Stomach smooth muscle (tissue), 2 donors: ENCODE data around the gene LMCD1.
"Not testable (repeated sequence)": the region's sequence is repeated elsewhere in the genome, so short reads cannot be mapped to it uniquely, and the experiment has no call there.

ENCODE experiments used
- H3K27ac ChIP-seq: one replicate; pipeline ENCODE4 v1.7.0; 2013; ENCODE audit warnings: mild to moderate bottlenecking, low read length, inconsistent platforms
- H3K27me3 ChIP-seq, 2 donors: one replicate each; pipeline ENCODE4 v1.7.0; 2013; ENCODE audit warnings: low read length in 2 of 2; ENCODE audit not compliant: insufficient read depth in 2 of 2, control insufficient read depth in 1 of 2
- H3K36me3 ChIP-seq, 2 donors: one replicate each; pipeline ENCODE4 v1.7.0; 2013; ENCODE audit warnings: low read length in 2 of 2; ENCODE audit not compliant: control insufficient read depth in 2 of 2, insufficient read depth in 2 of 2
- H3K4me1 ChIP-seq: one replicate; pipeline ENCODE4 v1.7.0; 2013; ENCODE audit warnings: low read length; ENCODE audit not compliant: control insufficient read depth, insufficient read depth
- H3K4me3 ChIP-seq, 2 donors: one replicate each; pipeline ENCODE4 v1.7.0; 2013; ENCODE audit warnings: low read length in 2 of 2
- H3K9ac ChIP-seq, 2 donors: one replicate each; pipeline ENCODE4 v1.7.0; 2013; ENCODE audit warnings: low read length in 2 of 2, mild to moderate bottlenecking in 1 of 2
- H3K9me3 ChIP-seq, 2 donors: one replicate each; pipeline ENCODE4 v1.7.0; 2013; ENCODE audit warnings: low read length in 2 of 2; ENCODE audit not compliant: control insufficient read depth in 2 of 2
- donor health status: healthy.
- donor health status: Pancreatic carcinoma.

The LMCD1 gene

DNA sequence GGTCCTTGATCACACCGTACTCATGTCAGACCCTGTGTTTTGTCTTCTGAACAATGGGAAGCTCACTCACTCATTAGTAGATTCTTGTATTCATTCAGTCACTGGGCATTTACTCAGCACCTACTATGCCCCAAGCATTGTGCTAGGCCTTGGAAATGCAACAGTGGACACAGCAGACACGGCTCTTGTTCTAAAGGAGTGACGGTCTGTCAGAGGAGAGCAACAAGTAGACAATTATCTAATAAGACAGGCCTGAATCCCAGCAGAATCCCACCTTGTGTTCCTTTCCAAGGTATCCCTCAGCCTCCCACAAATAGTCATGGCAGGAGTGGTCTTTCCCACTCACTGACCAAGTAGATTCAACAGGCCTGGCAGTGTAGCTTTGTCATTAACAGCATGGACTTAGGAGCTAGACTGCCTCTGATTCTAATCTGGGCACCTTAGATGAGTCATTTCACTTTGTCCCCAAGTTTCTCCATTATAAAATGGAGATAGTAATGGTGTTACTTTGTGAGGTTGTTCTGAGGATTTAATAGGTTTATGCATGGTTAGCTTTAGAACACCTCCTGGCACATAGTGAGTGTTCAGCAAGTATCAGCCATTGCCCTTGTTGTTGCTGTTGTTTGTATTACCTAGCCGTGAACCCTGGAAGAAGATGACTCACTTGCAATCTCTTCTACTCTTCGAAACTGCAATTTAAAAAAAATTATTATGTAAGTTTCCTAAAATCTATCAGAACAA is 73.9 kb downstream of the LMCD1 start:
- Histone ChIP-seq H3K27me3 (no peaks in the 10 kb centered on the region), H3K27ac (no peak overlapping the region), H3K9me3 (peaks cover 0 to 3% of the 10 kb centered on the region in 2 donors), H3K4me1 (peaks cover 5% of the 10 kb centered on the region), H3K36me3 (no peaks in the 10 kb centered on the region), H3K4me3 (no peak overlapping the region), H3K9ac (no peak overlapping the region)

DNA sequence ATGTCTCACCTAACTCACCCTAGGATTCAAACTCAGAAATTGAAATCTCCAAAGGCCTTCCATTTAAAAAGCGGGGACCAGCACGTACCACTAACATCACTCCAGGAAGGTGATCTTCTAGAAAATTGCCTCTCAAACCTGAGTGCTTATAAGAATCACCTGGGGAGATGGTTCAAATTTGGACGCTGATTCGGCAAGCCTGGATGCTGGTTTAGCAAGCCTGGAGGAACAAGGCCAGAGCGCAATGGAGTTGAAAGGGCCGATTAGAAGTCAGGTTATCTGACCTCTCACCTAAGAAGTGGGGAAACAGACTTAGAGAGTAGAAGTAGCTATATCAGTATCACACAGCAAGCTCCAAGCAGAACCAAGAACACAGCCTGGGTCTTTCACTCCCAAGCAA is 74.8 kb downstream of the LMCD1 start:
- H3K27ac ChIP-seq, result no peak overlapping the region
- H3K4me3 ChIP-seq, result no peak overlapping the region
- H3K9me3 ChIP-seq, result peaks cover 0 to 3% of the 10 kb centered on the region in 2 donors
- peaks cover 5% of the 10 kb centered on the region for H3K4me1 ChIP-seq
- H3K27me3 ChIP-seq, result no peaks in the 10 kb centered on the region
- H3K36me3 ChIP-seq, result no peaks in the 10 kb centered on the region
- no peak overlapping the region for H3K9ac ChIP-seq

DNA sequence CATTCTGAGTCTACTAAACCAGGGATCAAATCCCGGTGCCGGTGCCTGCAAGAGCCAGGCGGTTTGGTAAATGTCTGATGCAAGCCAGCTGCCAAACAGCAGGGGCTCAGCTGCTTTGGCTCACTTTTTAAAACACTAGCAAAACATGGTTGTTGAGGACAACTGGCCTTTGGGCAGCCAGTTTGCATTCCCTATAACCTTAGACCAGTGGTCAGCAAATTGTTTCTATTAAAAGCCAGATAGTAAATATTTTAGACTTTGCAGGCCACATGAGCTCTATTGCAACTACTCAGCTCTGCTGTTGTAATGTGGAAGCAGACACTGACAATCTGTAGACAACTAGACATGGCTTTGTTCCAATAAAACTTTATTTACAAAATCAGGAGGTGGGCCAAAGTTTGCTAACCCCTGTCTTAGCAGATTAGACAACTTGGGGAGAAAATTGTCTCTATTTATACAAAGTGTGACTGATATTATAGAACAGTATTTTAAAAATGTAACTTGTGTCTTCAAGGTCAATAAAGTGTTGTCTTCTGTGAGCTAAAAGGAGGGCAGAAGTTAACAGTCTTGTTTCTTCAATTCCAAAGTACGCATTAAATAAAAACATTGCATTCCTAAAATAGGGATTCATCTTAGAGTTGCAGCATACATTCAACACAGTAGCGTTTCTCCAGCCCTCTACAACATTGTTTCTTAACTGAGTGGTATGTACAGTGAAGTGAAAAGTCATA is 75.4 kb downstream of the LMCD1 start:
- Histone ChIP-seq H3K27me3 (no peaks in the 10 kb centered on the region), H3K9me3 (peaks cover 0 to 3% of the 10 kb centered on the region in 2 donors), H3K9ac (no peak overlapping the region), H3K27ac (no peak overlapping the region), H3K4me3 (no peak overlapping the region), H3K4me1 (peaks cover 5% of the 10 kb centered on the region), H3K36me3 (no peaks in the 10 kb centered on the region)

- Histone ChIP-seq H3K36me3 (no peaks in the 10 kb centered on the region), H3K4me3 (no peak overlapping the region), H3K27ac (no peak overlapping the region), H3K4me1 (peaks cover 5% of the 10 kb centered on the region), H3K9me3 (peaks cover 0 to 3% of the 10 kb centered on the region in 2 donors), H3K9ac (no peak overlapping the region), H3K27me3 (no peaks in the 10 kb centered on the region)
Observed at GRCh38 chr3:8578282-8578681, 76.7 kb downstream of the LMCD1 start.

DNA sequence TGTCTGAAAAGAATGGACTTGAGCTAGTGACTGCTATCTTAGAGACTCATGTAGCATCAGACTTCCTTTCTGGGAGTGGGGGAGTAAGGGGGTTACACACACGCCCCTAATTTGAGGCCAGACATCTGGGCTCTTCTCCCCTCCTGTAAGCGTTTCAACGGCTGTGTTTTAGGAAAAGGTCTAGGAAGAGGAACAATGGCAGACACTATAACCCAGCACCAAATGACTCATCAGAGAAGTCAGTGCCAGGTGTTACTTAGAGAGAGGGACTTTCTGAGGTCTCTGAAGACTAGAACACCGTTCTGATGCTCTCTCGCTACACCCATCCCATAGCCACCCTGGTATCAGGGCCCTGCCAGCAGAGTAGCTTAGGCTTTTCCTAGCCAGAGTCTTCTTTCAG is 77.5 kb downstream of the LMCD1 start:
- no peaks in the 10 kb centered on the region for H3K36me3 ChIP-seq
- no peak overlapping the region for H3K9ac ChIP-seq
- no peak overlapping the region for H3K27ac ChIP-seq
- H3K27me3 ChIP-seq, result no peaks in the 10 kb centered on the region
- H3K4me3 ChIP-seq, result no peak overlapping the region
- H3K4me1 ChIP-seq, result peaks cover 3% of the 10 kb centered on the region
- H3K9me3 ChIP-seq, result peaks cover 0 to 3% of the 10 kb centered on the region in 2 donors

GRCh38 chr3:8579943-8580342 is 78.3 kb downstream of the LMCD1 start:
- no peaks in the 10 kb centered on the region for H3K27me3 ChIP-seq
- peaks cover 0 to 3% of the 10 kb centered on the region in 2 donors for H3K9me3 ChIP-seq
- no peak overlapping the region for H3K4me3 ChIP-seq
- H3K36me3 ChIP-seq, result no peaks in the 10 kb centered on the region
- H3K4me1 ChIP-seq, result no peaks in the 10 kb centered on the region
- H3K27ac ChIP-seq, result no peak overlapping the region
- H3K9ac ChIP-seq, result no peak overlapping the region

- H3K9me3 ChIP-seq, H3K4me1 ChIP-seq, H3K27me3 ChIP-seq, H3K27ac ChIP-seq, H3K36me3 ChIP-seq, H3K9ac ChIP-seq, H3K4me3 ChIP-seq: not testable (repeated sequence)
Observed at GRCh38 chr3:8580434-8580833, 78.8 kb downstream of the LMCD1 start.

- Histone ChIP-seq H3K27me3 (no peaks in the 10 kb centered on the region), H3K4me1 (no peaks in the 10 kb centered on the region), H3K27ac (no peak overlapping the region), H3K9ac (no peak overlapping the region), H3K36me3 (no peaks in the 10 kb centered on the region), H3K9me3 (peaks cover 0 to 3% of the 10 kb centered on the region in 2 donors), H3K4me3 (no peak overlapping the region)
Observed at GRCh38 chr3:8581373-8581772, 79.8 kb downstream of the LMCD1 start.

DNA sequence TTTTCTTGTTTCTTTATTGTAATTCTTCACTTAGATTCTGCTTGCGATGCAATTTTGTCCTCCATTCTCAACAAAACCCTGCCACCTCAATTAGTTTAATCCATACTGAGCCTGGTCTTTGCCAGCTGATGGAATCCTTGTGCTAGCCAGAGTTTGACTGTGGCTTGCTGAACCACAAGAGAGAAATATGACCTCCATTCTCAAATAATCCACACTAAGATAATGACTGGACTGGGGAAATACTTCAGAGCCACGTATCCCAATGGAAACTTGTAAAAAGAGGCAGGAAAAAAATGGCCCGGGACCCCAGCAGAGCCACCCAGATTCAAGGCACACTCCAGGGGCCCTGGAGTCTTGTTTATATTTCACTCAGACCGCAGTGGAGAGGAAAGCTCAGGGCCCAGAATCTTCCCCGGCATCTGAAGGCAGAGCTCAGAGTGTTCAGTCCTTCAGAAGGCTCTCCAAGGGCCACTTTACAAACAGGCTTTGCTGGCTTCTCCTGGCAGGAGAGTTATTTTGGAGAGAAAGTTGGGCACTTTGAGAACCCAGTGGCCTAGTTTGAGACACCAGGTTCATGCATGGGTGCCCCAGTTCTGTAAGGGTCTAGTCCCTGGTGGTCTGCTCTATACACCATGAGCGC is 80.3 kb downstream of the LMCD1 start:
- Histone ChIP-seq H3K36me3 (no peaks in the 10 kb centered on the region), H3K4me3 (no peak overlapping the region), H3K27me3 (no peaks in the 10 kb centered on the region), H3K9ac (no peak overlapping the region), H3K27ac (no peak overlapping the region), H3K4me1 (no peaks in the 10 kb centered on the region), H3K9me3 (peaks cover 0 to 3% of the 10 kb centered on the region in 2 donors)

GRCh38 chr3:8584661-8585060 is 83.0 kb downstream of the LMCD1 start:
- Histone ChIP-seq H3K36me3 (no peaks in the 10 kb centered on the region), H3K4me3 (no peak overlapping the region), H3K9me3 (no peaks in the 10 kb centered on the region), H3K27me3 (no peaks in the 10 kb centered on the region), H3K27ac (no peak overlapping the region), H3K9ac (no peak overlapping the region), H3K4me1 (no peaks in the 10 kb centered on the region)
